Osteocyte (in vitro differentiated cells): ENCODE results near the gene SLC28A1. TPM values are rescaled to one million over a fixed set of nuclear protein-coding genes. Genes with fewer than 3 reads are reported as not detected.
"Not testable (repeated sequence)": the region's sequence is repeated elsewhere in the genome, so short reads cannot be mapped to it uniquely, and the experiment has no call there.

Experiments used
- DNase-seq: peaks from one replicate; pipeline ENCODE4 v3.0.0; 2021; ENCODE audit warnings: mixed read lengths; ENCODE audit not compliant: unreplicated experiment; ENCODE audit errors: extremely low spot score
- H3K27ac Mint-ChIP-seq: one replicate; pipeline ENCODE4 v1.8.0; 2021; ENCODE audit warnings: mild to moderate bottlenecking, mixed read lengths; ENCODE audit not compliant: unreplicated experiment
- H3K27me3 Mint-ChIP-seq: one replicate; pipeline ENCODE4 v1.8.0; 2021; ENCODE audit warnings: mixed read lengths; ENCODE audit not compliant: unreplicated experiment
- H3K36me3 Mint-ChIP-seq: one replicate; pipeline ENCODE4 v1.8.0; 2021; ENCODE audit warnings: mixed read lengths; ENCODE audit not compliant: unreplicated experiment
- H3K4me1 Mint-ChIP-seq: one replicate; pipeline ENCODE4 v1.8.0; 2021; ENCODE audit warnings: mixed read lengths; ENCODE audit not compliant: unreplicated experiment
- H3K4me3 Mint-ChIP-seq: one replicate; pipeline ENCODE4 v1.8.0; 2021; ENCODE audit warnings: mild to moderate bottlenecking, moderate library complexity, mixed read lengths; ENCODE audit not compliant: unreplicated experiment
- H3K9me3 Mint-ChIP-seq: one replicate; pipeline ENCODE4 v1.8.0; 2021; ENCODE audit warnings: mixed read lengths; ENCODE audit not compliant: unreplicated experiment
- CTCF ChIP-seq: fragments of 200-600 bp; sonication (generic); IDR thresholded peaks from 2 replicates; pipeline ENCODE4 v1.5.0; 2021; ENCODE audit warnings: antibody characterized with exemption, mild to moderate bottlenecking, moderate library complexity
- total RNA-seq: library from RNA; stranded (reverse); gene quantifications from 2 replicates; pipeline ENCODE4 v1.2.1, GENCODE V29; 2021

Gene SLC28A1
- total RNA-seq, 1 donor from 2014 or later = not detected

- TF ChIP-seq CTCF = peak; percentile 69
- not testable (repeated sequence) for DNase-seq, H3K27me3 Mint-ChIP-seq, H3K36me3 Mint-ChIP-seq, H3K4me3 Mint-ChIP-seq, H3K27ac Mint-ChIP-seq
- Mint-ChIP-seq H3K4me1 (peaks cover 19% of the 10 kb centered on the region), H3K9me3 (peaks cover 13% of the 10 kb centered on the region)
Observed at GRCh38 chr15:84845631-84846030, 38.8 kb upstream of the SLC28A1 start.

- Mint-ChIP-seq H3K27me3 (peaks cover 5% of the 10 kb centered on the region), H3K9me3 (peaks cover 13% of the 10 kb centered on the region), H3K4me1 (peaks cover 12% of the 10 kb centered on the region), H3K36me3 (peaks cover 5% of the 10 kb centered on the region), H3K27ac (no peak overlapping the region), H3K4me3 (no peak overlapping the region)
- no peak for TF ChIP-seq CTCF
- DNase-seq = no peak
Observed at GRCh38 chr15:84846269-84846668, 38.2 kb upstream of the SLC28A1 start.

GRCh38 chr15:84847382-84847781, 37.1 kb upstream of the SLC28A1 start:
- TF ChIP-seq CTCF = no peak
- Mint-ChIP-seq H3K27ac (no peak overlapping the region), H3K4me1 (peaks cover 8% of the 10 kb centered on the region), H3K9me3 (peaks cover 13% of the 10 kb centered on the region), H3K27me3 (no peaks in the 10 kb centered on the region), H3K36me3 (peaks cover 5% of the 10 kb centered on the region), H3K4me3 (no peak overlapping the region)
- DNase-seq = no peak

- Mint-ChIP-seq H3K9me3 (peaks cover 5% of the 10 kb centered on the region), H3K4me3 (no peak overlapping the region), H3K27me3 (no peaks in the 10 kb centered on the region), H3K4me1 (no peaks in the 10 kb centered on the region), H3K36me3 (peaks cover 2% of the 10 kb centered on the region), H3K27ac (no peak overlapping the region)
- DNase-seq = no peak
- TF ChIP-seq CTCF = no peak
Observed at GRCh38 chr15:84852212-84852611, 32.2 kb upstream of the SLC28A1 start.

GRCh38 chr15:84855136-84855535, 29.3 kb upstream of the SLC28A1 start:
- H3K4me3 Mint-ChIP-seq = no peak overlapping the region
- H3K27ac Mint-ChIP-seq = no peak overlapping the region
- H3K9me3 Mint-ChIP-seq = no peaks in the 10 kb centered on the region
- no peaks in the 10 kb centered on the region for H3K27me3 Mint-ChIP-seq
- no peaks in the 10 kb centered on the region for H3K36me3 Mint-ChIP-seq
- H3K4me1 Mint-ChIP-seq = no peaks in the 10 kb centered on the region
- DNase-seq = no peak
- TF ChIP-seq CTCF = no peak
